SK-N-SH (cell line): ENCODE measurements around the gene RDH14. TPM values are rescaled to one million over a fixed set of nuclear protein-coding genes. Genes with fewer than 3 reads are reported as not detected.

ENCODE experiments used
- CTCF ChIA-PET: fragments of 300-600, 350-600 bp; formaldehyde crosslinking; extraction: SDS; loops from one replicate; lab custom pipeline; 2021; lab: Yijun Ruan, JAX
- POLR2A ChIA-PET: fragments of 350-600 bp; sonication (Branson Sonifier 250); formaldehyde crosslinking; extraction: SDS; loops from one replicate; lab custom pipeline; 2020; ENCODE audit warnings: antibody characterized with exemption, inconsistent platforms; lab: Yijun Ruan, JAX
- DNase-seq: peaks from one replicate; pipeline ENCODE4 v3.0.0; 2012
- H2AFZ ChIP-seq: fragments of 200-600 bp; sonication (generic); 2 replicates; pipeline ENCODE4 v1.8.1; 2016; ENCODE audit warnings: antibody characterized with exemption, mild to moderate bottlenecking, low read depth
- H3F3A ChIP-seq: fragments of 200-600 bp; sonication (generic); replicated peaks from 2 replicates; pipeline ENCODE3; 2016; ENCODE audit warnings: antibody characterized with exemption, mild to moderate bottlenecking; ENCODE audit not compliant: insufficient read depth
- H3K27ac ChIP-seq, 2 experiments: fragments of 200-500 bp in 1 of 2; fragments of 200-600 bp in 1 of 2; sonication (Bioruptor generic) in 1 of 2; sonication (generic), shearing (Covaris generic) in 1 of 2; 2 replicates each; pipeline versions ENCODE4 v1.5.1 to v1.6.1; 2014 to 2016; ENCODE audit warnings: low read depth in 2 of 2, inconsistent platforms in 1 of 2, low read length in 1 of 2, mild to moderate bottlenecking in 1 of 2, mixed read lengths in 1 of 2
- H3K27me3 ChIP-seq: fragments of 200-600 bp; sonication (generic), shearing (Covaris generic); 2 replicates; pipeline ENCODE4 v1.6.1; 2016; ENCODE audit warnings: mixed run types; ENCODE audit not compliant: insufficient read depth
- H3K36me3 ChIP-seq, 2 experiments: fragments of 200-500 bp in 1 of 2; fragments of 200-600 bp in 1 of 2; sonication (Bioruptor generic) in 1 of 2; sonication (generic) in 1 of 2; replicated peaks in 1 of 2; 2 replicates each; pipeline versions ENCODE3 to v1.5.1; 2014 to 2016; ENCODE audit warnings: low read length in 1 of 2, mild to moderate bottlenecking in 1 of 2; ENCODE audit not compliant: insufficient read depth in 2 of 2, control insufficient read depth in 1 of 2
- H3K4me1 ChIP-seq, 2 experiments: fragments of 200-500 bp in 1 of 2; fragments of 200-600 bp in 1 of 2; sonication (Bioruptor generic) in 1 of 2; sonication (generic), shearing (Covaris generic) in 1 of 2; 2 replicates each; pipeline versions ENCODE4 v1.5.1 to v1.6.1; 2014 to 2016; ENCODE audit warnings: low read depth in 1 of 2, low read length in 1 of 2, mixed run types in 1 of 2; ENCODE audit not compliant: insufficient read depth in 2 of 2, control insufficient read depth in 1 of 2
- H3K4me2 ChIP-seq: fragments of 200-600 bp; sonication (generic), shearing (Covaris generic); 2 replicates; pipeline ENCODE4 v1.6.1; 2017; ENCODE audit warnings: mixed run types
- H3K4me3 ChIP-seq, 2 experiments: fragments of 200-500 bp in 1 of 2; fragments of 200-600 bp in 1 of 2; sonication (Bioruptor generic) in 1 of 2; sonication (generic), shearing (Covaris generic) in 1 of 2; 2 replicates each; pipeline versions ENCODE4 v1.5.1 to v1.8.1; 2014 to 2016; ENCODE audit warnings: low read depth in 2 of 2, inconsistent platforms in 1 of 2, low read length in 1 of 2, mild to moderate bottlenecking in 1 of 2, mixed read lengths in 1 of 2, moderate library complexity in 1 of 2
- H3K79me2 ChIP-seq: fragments of 200-600 bp; sonication (generic); 2 replicates; pipeline ENCODE4 v1.8.1; 2017; ENCODE audit warnings: mild to moderate bottlenecking; ENCODE audit not compliant: insufficient read depth
- H3K9ac ChIP-seq: fragments of 200-600 bp; sonication (generic); 2 replicates; pipeline ENCODE4 v1.6.1; 2017; ENCODE audit warnings: mixed run types
- H3K9me2 ChIP-seq: fragments of 200-600 bp; sonication (generic); 2 replicates; pipeline ENCODE4 v1.6.1; 2017; ENCODE audit warnings: mixed run types
- H3K9me3 ChIP-seq: fragments of 200-600 bp; sonication (generic); 2 replicates; pipeline ENCODE4 v1.6.1; 2017; ENCODE audit warnings: mixed run types, mild to moderate bottlenecking, moderate library complexity
- H4K20me1 ChIP-seq: fragments of 200-600 bp; sonication (generic); 2 replicates; pipeline ENCODE4 v1.6.1; 2017; ENCODE audit warnings: mild to moderate bottlenecking, mixed run types; ENCODE audit not compliant: insufficient read depth
- CHD2 ChIP-seq: fragments of 150-350 bp; IDR thresholded peaks from 2 replicates; pipeline ENCODE4 v1.6.1; 2018; ENCODE audit warnings: low read length; ENCODE audit not compliant: partially characterized antibody
- ELF1 ChIP-seq: IDR thresholded peaks from 2 replicates; pipeline ENCODE4 v1.4.0; 2012
- EP300 ChIP-seq, 2 experiments: IDR thresholded peaks; 2 replicates each; pipeline versions ENCODE4 v1.4.0 to v1.6.1; 2012; ENCODE audit warnings: borderline replicate concordance in 1 of 2, low read depth in 1 of 2, low read length in 1 of 2
- FOSL2 ChIP-seq: IDR thresholded peaks from 2 replicates; pipeline ENCODE4 v1.4.0; 2012; ENCODE audit warnings: low read depth, mild to moderate bottlenecking, moderate library complexity, borderline replicate concordance
- FOXM1 ChIP-seq: IDR thresholded peaks from 2 replicates; pipeline ENCODE4 v1.4.0; 2012; ENCODE audit warnings: low read depth, mild to moderate bottlenecking
- GABPA ChIP-seq: IDR thresholded peaks from 2 replicates; pipeline ENCODE4 v1.4.0; 2012; ENCODE audit warnings: low read depth, mild to moderate bottlenecking
- IRF3 ChIP-seq: fragments of 150-350 bp; IDR thresholded peaks from 2 replicates; pipeline ENCODE4 v1.6.1; 2016; ENCODE audit warnings: mild to moderate bottlenecking, low read depth, low read length
- MXI1 ChIP-seq: IDR thresholded peaks from 2 replicates; pipeline ENCODE4 v1.6.1; 2012; ENCODE audit warnings: mild to moderate bottlenecking, low read depth, low read length, improper control_type of control experiment
- NFIC ChIP-seq: IDR thresholded peaks from 2 replicates; pipeline ENCODE4 v1.4.0; 2012; ENCODE audit warnings: borderline replicate concordance
- NRF1 ChIP-seq: IDR thresholded peaks from 2 replicates; pipeline ENCODE4 v1.6.1; 2012; ENCODE audit warnings: low read depth, mild to moderate bottlenecking, low read length
- POLR2AphosphoS5 ChIP-seq: IDR thresholded peaks from 2 replicates; pipeline ENCODE4 v1.6.1; 2012; ENCODE audit warnings: low read depth, low read length
- RAD21 ChIP-seq: IDR thresholded peaks from 2 replicates; pipeline ENCODE4 v1.6.1; 2012; ENCODE audit warnings: mild to moderate bottlenecking, low read length
- RCOR1 ChIP-seq: fragments of 150-350 bp; IDR thresholded peaks from 2 replicates; pipeline ENCODE4 v1.6.1; 2017; ENCODE audit warnings: antibody characterized with exemption, low read length
- RXRA ChIP-seq: IDR thresholded peaks from 2 replicates; pipeline ENCODE4 v1.4.0; 2012; ENCODE audit warnings: low read depth, mild to moderate bottlenecking, borderline replicate concordance
- TCF12 ChIP-seq: IDR thresholded peaks from 2 replicates; pipeline ENCODE4 v1.4.0; 2012
- USF1 ChIP-seq: IDR thresholded peaks from 2 replicates; pipeline ENCODE4 v1.4.0; 2012; ENCODE audit warnings: low read depth, borderline replicate concordance
- USF2 ChIP-seq: fragments of 150-350 bp; IDR thresholded peaks from 2 replicates; pipeline ENCODE4 v1.6.1; 2017; ENCODE audit warnings: antibody characterized with exemption, low read length, low read depth, borderline replicate concordance
- WGBS: methylation state at CpG from one replicate; pipeline ENCODE4 v1.1.6; 2017; ENCODE audit warnings: low lambda C conversion rate; 5-methylcytosine and 5-hydroxymethylcytosine counted together
- polyA plus RNA-seq, 3 experiments: library from polyadenylated mRNA; depleted of rRNA; stranded (reverse); fragments of >200 nt; gene quantifications; 2 replicates each; pipeline ENCODE4 v1.2.3, GENCODE V29; 2012
- TF ChIP-seq, protein P1 (sequence below): fragments of 200-600 bp; sonication (generic); IDR thresholded peaks from 2 replicates; pipeline ENCODE4 v1.6.1; 2017; ENCODE audit warnings: antibody characterized with exemption, mild to moderate bottlenecking, moderate library complexity
- TF ChIP-seq, protein P2 (sequence below): IDR thresholded peaks from 2 replicates; pipeline ENCODE4 v1.4.0; 2012; ENCODE audit warnings: low read depth

The RDH14 gene
- polyA plus RNA-seq, 1 of the 3 experiments (the other 2 are of a cell fraction) = 20.2 TPM

- ChIA-PET POLR2A (interaction anchor here (2.2 kb wide), 1 partner anchor 42 kb away, joined by 7 read pairs; the partner anchor contains the start of gene RDH14), CTCF (interaction anchor here (0.9 to 2.8 kb wide), 6 partner anchors 8 to 746 kb away, joined by 3 to 14 read pairs (median 3); no protein-coding TSS in a partner anchor)
- H3K9me3 ChIP-seq = no peaks in the 10 kb centered on the region
- no peak overlapping the region for H3K4me3 ChIP-seq
- WGBS = 89% methylated on average over 2 of the region's 2 CpGs
- H3K27ac ChIP-seq = no peak overlapping the region
- peaks cover 25% of the 10 kb centered on the region for H3F3A ChIP-seq
- H4K20me1 ChIP-seq = no peaks in the 10 kb centered on the region
- H2AFZ ChIP-seq = no peak overlapping the region
- H3K36me3 ChIP-seq = no peaks in the 10 kb centered on the region
- TF ChIP-seq, protein P1, sequence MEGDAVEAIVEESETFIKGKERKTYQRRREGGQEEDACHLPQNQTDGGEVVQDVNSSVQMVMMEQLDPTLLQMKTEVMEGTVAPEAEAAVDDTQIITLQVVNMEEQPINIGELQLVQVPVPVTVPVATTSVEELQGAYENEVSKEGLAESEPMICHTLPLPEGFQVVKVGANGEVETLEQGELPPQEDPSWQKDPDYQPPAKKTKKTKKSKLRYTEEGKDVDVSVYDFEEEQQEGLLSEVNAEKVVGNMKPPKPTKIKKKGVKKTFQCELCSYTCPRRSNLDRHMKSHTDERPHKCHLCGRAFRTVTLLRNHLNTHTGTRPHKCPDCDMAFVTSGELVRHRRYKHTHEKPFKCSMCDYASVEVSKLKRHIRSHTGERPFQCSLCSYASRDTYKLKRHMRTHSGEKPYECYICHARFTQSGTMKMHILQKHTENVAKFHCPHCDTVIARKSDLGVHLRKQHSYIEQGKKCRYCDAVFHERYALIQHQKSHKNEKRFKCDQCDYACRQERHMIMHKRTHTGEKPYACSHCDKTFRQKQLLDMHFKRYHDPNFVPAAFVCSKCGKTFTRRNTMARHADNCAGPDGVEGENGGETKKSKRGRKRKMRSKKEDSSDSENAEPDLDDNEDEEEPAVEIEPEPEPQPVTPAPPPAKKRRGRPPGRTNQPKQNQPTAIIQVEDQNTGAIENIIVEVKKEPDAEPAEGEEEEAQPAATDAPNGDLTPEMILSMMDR = peak; percentile 23; the same call in 1 of the 2 replicates
- no peak for TF ChIP-seq USF1
- TF ChIP-seq, all 33 proteins: peak for 1
- Histone ChIP-seq H3K9me2 (no peaks in the 10 kb centered on the region), H3K4me1 (peaks cover 27 to 34% of the 10 kb centered on the region in 2 experiments), H3K9ac (no peak overlapping the region), H3K27me3 (no peaks in the 10 kb centered on the region), H3K79me2 (no peaks in the 10 kb centered on the region), H3K4me2 (no peak overlapping the region)
- no peak for DNase-seq
Observed at GRCh38 chr2:18602298-18602697, 41.8 kb upstream of the RDH14 start.

DNA sequence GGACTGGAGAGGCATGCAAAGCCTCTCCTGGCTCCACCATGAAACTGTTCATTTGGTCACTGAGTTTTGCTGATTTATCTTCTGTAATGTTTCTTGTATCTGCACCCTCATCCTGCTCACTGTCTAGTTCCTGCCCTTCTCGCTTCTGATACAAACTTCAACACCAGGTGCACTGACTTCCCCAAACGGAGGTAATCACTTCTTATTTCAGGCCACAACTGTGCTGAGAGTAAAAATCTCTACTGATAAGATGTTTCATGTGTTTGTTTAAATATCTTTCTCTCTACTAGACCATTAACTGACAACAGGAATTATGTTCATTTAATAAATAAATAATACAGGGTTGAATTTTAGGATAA is 39.8 kb upstream of the RDH14 start:
- H3K79me2 ChIP-seq = no peaks in the 10 kb centered on the region
- H3K4me2 ChIP-seq = peak overlapping the region; percentile 58
- no peaks in the 10 kb centered on the region for H3K27me3 ChIP-seq
- H3K4me1 ChIP-seq = peaks cover 27 to 28% of the 10 kb centered on the region in 2 experiments
- CTCF ChIA-PET = interaction anchor here (1.3 to 1.4 kb wide), 3 partner anchors 9 to 80 kb away, joined by 3 to 5 read pairs (median 4); no protein-coding TSS in a partner anchor
- peaks cover 0 to 3% of the 10 kb centered on the region in 2 experiments for H3K36me3 ChIP-seq
- H4K20me1 ChIP-seq = no peaks in the 10 kb centered on the region
- no peaks in the 10 kb centered on the region for H3K9me3 ChIP-seq
- POLR2A ChIA-PET = no interaction called here
- H3K27ac ChIP-seq = peak overlapping the region; percentile 76 to 79
- peak overlapping the region; percentile 7; the same call in 1 of the 2 replicates for H2AFZ ChIP-seq
- H3F3A ChIP-seq = peaks cover 25% of the 10 kb centered on the region
- 45% methylated on average over 2 of the region's 2 CpGs for WGBS
- H3K4me3 ChIP-seq = no peak overlapping the region
- no peaks in the 10 kb centered on the region for H3K9me2 ChIP-seq
- DNase-seq = no peak
- H3K9ac ChIP-seq = no peak overlapping the region
- TF ChIP-seq MXI1 (no peak), FOXM1 (no peak), POLR2AphosphoS5 (no peak), IRF3 (no peak), TCF12 (no peak), USF2 (no peak), NFIC (no peak), NRF1 (no peak), CHD2 (no peak), RCOR1 (no peak), RXRA (no peak), GABPA (no peak), EP300 (IDR thresholded peaks at IDR 0.05; ENCODE audit: borderline replicate concordance in 1 of 2, low read depth in 1 of 2, low read length in 1 of 2) (no peak), FOSL2 (no peak), ELF1 (no peak), USF1 (no peak), RAD21 (no peak)
- TF ChIP-seq, protein P2, sequence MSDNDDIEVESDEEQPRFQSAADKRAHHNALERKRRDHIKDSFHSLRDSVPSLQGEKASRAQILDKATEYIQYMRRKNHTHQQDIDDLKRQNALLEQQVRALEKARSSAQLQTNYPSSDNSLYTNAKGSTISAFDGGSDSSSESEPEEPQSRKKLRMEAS = no peak
- TF ChIP-seq, protein P1 = no peak
